HL-60 (cell line): ENCODE measurements around the gene LRFN2.

ENCODE experiments used
- DNase-seq, 2 experiments: peaks; one replicate each; pipeline ENCODE4 v3.0.0-alpha.2; 2010 to 2020; ENCODE audit warnings: low read depth in 1 of 2, low spot score in 1 of 2
- H3K27ac ChIP-seq: fragments of 250-450 bp; sonication (Bioruptor Pico); replicated peaks from 2 replicates; pipeline ENCODE4 v1.5.1; 2020; ENCODE audit warnings: mild to moderate bottlenecking, moderate library complexity
- H3K27me3 ChIP-seq: fragments of 250-450 bp; sonication (Bioruptor Pico); 2 replicates; pipeline ENCODE4 v1.5.1; 2021; ENCODE audit warnings: mild to moderate bottlenecking, moderate library complexity; ENCODE audit not compliant: insufficient read depth, poor library complexity, severe bottlenecking
- H3K4me3 ChIP-seq: replicated peaks from 2 replicates; pipeline ENCODE4 v1.5.1; 2011; ENCODE audit warnings: mild to moderate bottlenecking, control low read depth, low read length; ENCODE audit not compliant: insufficient read depth
- GABPA ChIP-seq: IDR thresholded peaks from 2 replicates; pipeline ENCODE4 v1.6.1; 2012; ENCODE audit warnings: low read depth
- POLR2AphosphoS5 ChIP-seq: IDR thresholded peaks from 2 replicates; pipeline ENCODE4 v1.6.1; 2012; ENCODE audit warnings: low read depth
- SPI1 ChIP-seq: IDR thresholded peaks from 2 replicates; pipeline ENCODE4 v1.6.1; 2012; ENCODE audit warnings: low read depth, mild to moderate bottlenecking, borderline replicate concordance
- TF ChIP-seq, protein P1 (sequence below): IDR thresholded peaks from one replicate; pipeline ENCODE4 v1.5.1; 2011; ENCODE audit warnings: low read length, control low read depth, inconsistent platforms; ENCODE audit not compliant: insufficient read depth
- TF ChIP-seq, protein P2 (sequence below): IDR thresholded peaks from 2 replicates; pipeline ENCODE4 v1.6.1; 2012; ENCODE audit warnings: low read depth; ENCODE audit not compliant: insufficient replicate concordance

LRFN2 gene

DNA sequence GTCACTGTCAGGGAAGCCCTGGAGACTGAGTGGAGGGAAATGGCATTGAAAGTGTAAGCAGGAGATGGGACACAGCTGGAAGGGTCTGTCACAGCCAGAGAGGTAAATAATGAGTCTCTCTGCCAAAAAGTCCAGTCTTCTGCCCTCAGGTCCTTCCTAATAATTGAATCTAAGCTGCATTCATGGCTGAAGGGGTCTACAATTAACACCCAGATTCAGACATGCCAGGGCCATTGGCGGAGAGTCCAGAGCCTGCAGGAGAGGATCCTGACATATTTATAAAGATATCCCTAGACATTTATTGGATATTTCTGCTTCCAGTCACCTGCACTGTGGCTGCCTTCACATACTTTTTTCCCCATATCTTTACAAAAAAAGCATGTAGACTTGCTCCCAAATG is 89.0 kb downstream of the LRFN2 start:
- H3K27me3 ChIP-seq: no peaks in the 10 kb centered on the region
- no peak overlapping the region for H3K4me3 ChIP-seq
- TF ChIP-seq, protein P1, sequence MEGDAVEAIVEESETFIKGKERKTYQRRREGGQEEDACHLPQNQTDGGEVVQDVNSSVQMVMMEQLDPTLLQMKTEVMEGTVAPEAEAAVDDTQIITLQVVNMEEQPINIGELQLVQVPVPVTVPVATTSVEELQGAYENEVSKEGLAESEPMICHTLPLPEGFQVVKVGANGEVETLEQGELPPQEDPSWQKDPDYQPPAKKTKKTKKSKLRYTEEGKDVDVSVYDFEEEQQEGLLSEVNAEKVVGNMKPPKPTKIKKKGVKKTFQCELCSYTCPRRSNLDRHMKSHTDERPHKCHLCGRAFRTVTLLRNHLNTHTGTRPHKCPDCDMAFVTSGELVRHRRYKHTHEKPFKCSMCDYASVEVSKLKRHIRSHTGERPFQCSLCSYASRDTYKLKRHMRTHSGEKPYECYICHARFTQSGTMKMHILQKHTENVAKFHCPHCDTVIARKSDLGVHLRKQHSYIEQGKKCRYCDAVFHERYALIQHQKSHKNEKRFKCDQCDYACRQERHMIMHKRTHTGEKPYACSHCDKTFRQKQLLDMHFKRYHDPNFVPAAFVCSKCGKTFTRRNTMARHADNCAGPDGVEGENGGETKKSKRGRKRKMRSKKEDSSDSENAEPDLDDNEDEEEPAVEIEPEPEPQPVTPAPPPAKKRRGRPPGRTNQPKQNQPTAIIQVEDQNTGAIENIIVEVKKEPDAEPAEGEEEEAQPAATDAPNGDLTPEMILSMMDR: no peak
- TF ChIP-seq, protein P2, sequence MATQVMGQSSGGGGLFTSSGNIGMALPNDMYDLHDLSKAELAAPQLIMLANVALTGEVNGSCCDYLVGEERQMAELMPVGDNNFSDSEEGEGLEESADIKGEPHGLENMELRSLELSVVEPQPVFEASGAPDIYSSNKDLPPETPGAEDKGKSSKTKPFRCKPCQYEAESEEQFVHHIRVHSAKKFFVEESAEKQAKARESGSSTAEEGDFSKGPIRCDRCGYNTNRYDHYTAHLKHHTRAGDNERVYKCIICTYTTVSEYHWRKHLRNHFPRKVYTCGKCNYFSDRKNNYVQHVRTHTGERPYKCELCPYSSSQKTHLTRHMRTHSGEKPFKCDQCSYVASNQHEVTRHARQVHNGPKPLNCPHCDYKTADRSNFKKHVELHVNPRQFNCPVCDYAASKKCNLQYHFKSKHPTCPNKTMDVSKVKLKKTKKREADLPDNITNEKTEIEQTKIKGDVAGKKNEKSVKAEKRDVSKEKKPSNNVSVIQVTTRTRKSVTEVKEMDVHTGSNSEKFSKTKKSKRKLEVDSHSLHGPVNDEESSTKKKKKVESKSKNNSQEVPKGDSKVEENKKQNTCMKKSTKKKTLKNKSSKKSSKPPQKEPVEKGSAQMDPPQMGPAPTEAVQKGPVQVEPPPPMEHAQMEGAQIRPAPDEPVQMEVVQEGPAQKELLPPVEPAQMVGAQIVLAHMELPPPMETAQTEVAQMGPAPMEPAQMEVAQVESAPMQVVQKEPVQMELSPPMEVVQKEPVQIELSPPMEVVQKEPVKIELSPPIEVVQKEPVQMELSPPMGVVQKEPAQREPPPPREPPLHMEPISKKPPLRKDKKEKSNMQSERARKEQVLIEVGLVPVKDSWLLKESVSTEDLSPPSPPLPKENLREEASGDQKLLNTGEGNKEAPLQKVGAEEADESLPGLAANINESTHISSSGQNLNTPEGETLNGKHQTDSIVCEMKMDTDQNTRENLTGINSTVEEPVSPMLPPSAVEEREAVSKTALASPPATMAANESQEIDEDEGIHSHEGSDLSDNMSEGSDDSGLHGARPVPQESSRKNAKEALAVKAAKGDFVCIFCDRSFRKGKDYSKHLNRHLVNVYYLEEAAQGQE: no peak
- TF ChIP-seq GABPA (no peak), SPI1 (no peak), POLR2AphosphoS5 (no peak)
- no peak overlapping the region for H3K27ac ChIP-seq
- DNase-seq: no peak

DNA sequence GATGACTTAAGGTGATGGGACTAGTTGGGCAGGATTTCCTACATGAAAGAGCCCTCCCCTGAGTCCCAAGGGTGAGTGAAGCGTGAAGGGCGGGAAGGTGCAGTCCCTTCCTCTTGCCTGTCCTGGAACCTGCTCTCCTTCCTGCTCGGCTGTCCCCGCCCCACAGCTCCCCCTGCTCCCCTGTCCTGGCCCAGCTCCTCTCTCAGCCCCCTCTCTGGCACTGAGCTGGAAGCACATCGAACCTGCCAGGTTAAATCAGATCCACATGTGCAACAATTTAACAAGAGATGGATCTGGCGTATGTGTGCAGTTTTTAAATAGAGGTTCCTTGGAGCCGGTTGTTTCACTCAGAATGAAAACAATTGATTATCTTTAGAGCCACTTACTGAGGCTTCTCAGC is 95.0 kb downstream of the LRFN2 start:
- TF ChIP-seq GABPA: no peak
- TF ChIP-seq, protein P2: no peak
- TF ChIP-seq POLR2AphosphoS5: no peak
- TF ChIP-seq SPI1: no peak
- TF ChIP-seq, protein P1: no peak
- no peak for DNase-seq
- no peak overlapping the region for H3K27ac ChIP-seq
- no peak overlapping the region for H3K4me3 ChIP-seq
- no peaks in the 10 kb centered on the region for H3K27me3 ChIP-seq

DNA sequence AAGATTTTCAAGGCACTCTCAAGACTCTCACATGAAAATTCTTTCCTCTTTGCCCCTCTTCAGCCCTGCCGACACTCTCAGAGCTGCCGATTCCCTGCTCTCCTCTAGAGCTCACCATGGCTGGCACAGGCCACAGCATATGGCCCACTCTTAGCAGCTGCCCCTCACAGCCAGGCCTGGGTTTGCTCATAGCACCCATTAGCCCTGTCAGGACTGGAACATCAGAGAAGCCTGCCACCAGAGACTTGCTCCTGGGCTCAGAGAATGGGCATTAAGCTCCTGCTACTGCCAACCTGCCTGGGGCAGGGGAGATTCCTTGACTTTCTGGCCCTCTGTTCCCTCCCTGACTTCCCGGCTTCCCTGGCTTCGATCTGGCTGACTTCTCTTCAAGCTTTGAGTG is 96.7 kb downstream of the LRFN2 start:
- H3K4me3 ChIP-seq: no peak overlapping the region
- H3K27me3 ChIP-seq: no peaks in the 10 kb centered on the region
- H3K27ac ChIP-seq: no peak overlapping the region
- no peak for DNase-seq
- no peak for TF ChIP-seq SPI1
- TF ChIP-seq, protein P2: no peak

DNA sequence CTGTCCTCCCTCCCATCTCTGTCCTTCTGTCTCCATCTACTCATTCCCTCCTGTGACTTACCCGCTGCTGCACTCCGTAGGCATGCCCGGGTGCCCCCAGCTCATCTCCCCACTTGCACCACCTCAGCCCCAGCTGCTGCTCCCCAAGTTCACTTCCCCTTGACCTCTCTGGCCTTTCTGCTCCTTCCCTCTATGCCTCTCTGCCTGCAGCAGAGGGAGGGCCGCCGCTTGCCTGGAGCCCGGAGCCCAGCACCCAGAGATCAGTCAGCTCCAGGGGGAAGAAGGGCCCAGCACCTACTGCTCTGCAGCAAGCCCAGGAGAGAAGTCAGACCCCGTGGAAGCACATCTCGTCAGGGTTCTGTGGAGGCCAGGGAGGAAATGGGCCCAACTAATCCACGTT is 97.4 kb downstream of the LRFN2 start:
- TF ChIP-seq, protein P1: no peak
- no peak for TF ChIP-seq GABPA
- TF ChIP-seq POLR2AphosphoS5: no peak
- TF ChIP-seq, protein P2: no peak
- no peak for TF ChIP-seq SPI1
- no peak for DNase-seq
- Histone ChIP-seq H3K27me3 (no peaks in the 10 kb centered on the region), H3K27ac (no peak overlapping the region), H3K4me3 (no peak overlapping the region)
